ENCODE results near the gene OTUD5.
A peak's percentile ranks its signal among the peaks of the same experiment; 100 is the strongest.

The OTUD5 gene

DNA sequence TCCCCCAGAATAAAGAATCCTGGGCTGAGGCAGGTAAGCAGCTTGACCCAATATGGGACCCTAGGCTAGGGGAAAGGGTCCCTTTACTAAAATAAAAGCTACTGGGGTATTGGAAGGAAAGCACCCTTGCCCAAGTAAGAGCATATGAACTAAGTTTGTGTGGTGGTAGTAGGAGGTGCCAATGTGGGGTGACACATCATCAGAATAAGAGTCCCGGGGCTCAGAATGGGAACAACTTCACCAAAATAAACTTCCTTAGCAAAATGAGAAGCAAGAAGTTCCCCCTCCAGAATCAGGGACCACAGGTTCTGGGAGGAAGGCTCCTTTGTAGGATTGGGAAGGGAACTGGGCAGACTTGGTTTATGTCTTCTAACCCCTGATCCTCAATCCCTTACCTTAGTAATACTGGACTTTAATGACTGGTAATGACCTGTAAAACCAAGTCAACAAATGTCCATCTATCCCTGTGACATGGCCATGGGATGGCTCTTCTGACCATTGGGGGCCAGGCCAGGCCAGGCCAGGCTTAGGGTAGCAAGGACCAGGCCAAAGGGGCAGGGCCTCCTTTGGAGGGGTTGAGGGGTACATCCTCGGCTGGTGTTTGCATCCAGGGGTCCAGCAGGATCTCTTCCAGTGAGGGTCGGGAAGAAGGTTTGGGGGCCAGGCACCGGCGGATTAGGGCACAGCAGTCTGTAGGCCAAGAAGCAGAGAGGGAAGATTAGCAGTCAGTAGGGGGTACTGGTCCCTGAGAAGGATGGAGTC is 43.6 kb downstream of the OTUD5 start:
- DNase-seq: no peak

DNA sequence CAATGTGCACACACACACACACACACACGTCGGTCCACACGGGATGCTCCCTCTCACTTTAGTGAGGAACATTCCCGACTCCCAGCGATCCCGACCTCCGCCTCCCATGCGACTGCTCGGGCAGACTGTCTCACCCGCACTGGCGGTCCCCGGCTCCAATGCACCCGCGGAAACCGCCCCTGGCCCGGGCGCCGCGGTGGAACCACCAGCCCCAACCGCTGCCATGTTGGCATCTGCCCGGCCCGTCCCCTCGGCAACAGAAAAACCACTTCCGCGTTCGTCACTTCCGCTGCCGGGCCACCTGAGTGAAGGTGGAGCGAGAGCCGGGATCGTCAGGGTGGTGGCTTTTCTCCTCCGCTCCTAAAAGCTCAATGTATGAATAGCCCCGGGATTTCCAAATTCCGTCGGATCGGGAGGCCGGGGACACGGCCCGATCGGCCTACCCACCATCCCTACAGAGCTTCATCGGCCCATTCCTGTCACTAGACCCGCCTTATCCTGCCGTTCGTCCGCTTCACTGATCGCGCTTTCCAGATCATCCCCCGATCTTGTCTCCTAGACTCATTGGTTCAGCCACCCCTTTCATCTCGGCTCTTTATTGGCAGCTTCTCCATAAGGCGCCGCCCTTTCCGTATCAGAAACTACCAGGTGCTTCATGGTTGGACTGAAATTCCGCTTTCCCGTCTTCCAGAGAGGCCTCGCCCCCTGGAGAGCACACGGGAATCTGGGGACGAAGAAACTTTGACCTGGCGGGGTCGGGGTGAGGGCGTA is 45.8 kb downstream of the OTUD5 start, which contains the start of gene SLC35A2:
Gene SLC35A2, minus strand, starts transcription at position 235 of the 771 bp plus-strand sequence. Its CDS starts 10 bp downstream, at position 225.
- DNase-seq: peak in 55 of 56 donors; percentile 7 to 90 (median 63)

DNA sequence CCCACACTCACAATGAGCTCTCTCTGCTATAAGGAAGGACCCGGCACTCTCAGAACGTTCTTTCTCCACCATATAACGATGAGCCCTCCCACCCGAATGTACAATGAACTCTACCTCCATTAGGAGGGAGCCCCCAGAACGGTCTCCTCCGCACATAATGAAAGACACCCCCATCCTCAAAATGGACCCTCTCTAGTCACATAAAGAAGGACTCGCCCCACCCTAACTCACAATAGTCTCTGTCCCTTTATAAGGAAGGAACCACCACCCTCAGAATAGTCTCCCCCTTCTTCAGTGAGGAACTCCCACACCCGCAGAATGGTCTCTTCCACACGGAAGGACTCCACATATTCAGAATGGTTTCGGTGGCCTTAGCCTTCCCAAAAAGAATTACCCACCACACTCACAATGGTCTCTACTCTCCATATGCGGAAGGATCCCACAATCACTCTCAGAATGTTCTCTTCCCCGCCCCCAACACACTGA is 46.4 kb downstream of the OTUD5 start:
- no peak for DNase-seq

DNA sequence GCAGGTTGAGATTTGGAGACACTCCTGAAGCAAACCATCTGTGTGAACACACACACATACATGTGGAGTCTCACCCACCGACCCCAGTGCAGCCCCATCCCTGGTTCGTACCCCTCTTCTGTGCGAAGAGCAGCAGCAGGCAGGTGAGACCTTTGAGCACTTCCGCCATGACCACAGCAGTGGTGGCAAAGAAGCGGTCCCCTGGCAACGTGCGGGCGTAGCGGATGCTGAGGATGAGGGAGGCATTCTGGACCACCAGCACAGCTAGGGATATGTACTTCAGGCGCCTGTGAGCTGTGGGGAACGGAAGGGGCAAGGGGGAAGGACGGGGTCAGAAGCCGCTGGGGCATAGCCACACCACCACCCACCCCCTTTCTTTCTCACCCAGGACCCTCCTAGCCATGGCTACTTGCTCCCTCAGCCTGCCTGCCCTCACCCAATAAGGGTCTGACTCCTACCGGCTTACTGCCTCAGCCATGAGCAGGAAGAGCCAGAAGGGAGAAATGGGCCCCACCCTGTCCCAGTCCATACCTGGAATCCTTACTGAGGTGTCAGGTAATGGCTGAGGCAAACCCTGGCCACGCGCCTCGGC is 47.6 kb downstream of the OTUD5 start:
- no peak for DNase-seq

DNA sequence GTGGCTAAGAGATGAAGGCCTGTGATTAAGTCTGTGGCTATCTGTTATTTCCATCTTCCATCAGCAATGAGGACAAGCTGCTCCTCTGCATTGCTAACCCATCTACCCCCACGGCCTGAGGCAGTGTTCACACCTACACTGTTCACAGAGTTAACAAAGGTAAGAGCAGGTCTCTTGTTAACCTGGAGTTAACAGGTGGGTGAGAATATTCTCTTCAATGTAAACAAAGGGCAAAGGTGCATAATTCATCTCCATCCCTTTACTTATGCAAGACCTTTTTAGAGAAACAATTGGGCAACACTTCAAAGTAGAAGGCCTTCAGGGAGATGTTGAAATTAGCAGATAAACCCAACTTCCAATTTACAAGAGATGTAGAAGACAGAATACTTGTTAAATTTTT is 48.8 kb downstream of the OTUD5 start:
- no peak for DNase-seq

DNA sequence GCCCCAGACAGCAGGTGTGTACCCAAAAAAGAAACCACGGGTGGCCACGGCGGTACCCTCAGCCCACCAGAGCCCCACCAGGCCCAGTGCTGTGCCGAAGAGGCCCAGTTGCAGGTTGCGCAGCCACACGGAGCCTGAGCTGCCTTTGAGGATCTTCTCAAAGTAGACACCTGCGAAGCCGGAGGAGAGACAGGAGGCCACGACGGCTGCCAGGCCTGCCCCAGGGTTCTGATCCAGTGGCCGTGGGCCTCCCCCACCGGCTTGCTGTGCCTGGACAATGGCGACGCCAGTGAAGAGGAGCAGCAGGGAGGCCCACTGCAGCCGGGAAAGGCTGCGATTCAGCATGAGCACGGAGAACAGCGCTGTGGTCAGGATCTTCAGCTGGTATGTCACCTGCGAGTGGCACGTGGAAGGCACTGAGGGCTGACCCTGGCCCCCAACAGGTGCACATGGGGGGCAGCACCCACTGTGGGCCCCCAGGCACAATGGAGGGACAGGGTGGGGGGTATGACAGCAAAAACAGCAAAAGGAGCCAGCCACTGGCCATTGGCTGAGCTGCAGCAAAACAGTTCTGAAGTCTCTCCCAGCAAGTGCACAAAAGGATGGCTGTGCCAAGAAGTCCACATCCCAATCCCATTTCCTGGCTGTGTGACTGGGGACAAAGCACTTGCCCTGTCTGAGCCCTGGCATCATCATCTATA is 52.2 kb downstream of the OTUD5 start:
- no peak for DNase-seq

DNA sequence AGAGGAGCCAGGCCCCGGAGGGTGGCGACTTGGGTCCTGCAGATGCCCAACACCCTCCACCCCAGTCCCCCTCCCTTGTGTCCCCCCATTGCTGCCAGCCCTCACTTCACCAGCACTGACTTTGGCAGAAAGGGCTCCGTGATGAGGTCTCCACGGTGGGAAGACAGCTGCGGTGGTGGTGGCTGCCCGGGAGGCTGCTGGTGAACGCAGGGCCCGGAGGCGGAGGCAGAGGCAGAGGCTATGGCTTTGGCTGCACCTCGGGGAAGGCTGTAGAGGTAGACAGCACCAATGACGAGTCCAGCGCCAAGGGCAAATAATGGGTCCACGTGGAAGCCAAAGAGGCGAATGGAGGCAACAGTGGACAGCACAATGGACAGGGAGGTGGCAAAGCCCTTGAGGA is 52.8 kb downstream of the OTUD5 start:
- no peak for DNase-seq

DNA sequence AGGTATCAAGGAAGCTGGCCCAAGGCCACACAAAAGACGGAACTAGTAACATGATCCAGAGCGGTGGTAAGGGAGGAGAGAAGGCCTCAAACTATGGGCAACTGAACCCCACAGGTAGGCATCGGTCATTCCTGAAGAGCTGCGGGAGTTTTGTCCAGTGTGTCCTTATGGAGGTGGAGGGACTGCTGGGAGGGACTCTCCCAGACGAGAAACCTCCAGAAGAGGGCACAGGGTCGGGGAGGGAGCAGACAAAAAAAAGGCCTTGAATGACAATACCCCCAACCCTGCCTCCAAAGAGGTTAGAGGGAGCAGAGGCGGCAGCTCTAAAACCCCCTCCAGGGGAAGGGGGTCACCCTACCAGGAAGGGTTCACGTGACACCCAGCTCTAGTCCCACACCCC is 53.2 kb downstream of the OTUD5 start:
- no peak for DNase-seq

DNA sequence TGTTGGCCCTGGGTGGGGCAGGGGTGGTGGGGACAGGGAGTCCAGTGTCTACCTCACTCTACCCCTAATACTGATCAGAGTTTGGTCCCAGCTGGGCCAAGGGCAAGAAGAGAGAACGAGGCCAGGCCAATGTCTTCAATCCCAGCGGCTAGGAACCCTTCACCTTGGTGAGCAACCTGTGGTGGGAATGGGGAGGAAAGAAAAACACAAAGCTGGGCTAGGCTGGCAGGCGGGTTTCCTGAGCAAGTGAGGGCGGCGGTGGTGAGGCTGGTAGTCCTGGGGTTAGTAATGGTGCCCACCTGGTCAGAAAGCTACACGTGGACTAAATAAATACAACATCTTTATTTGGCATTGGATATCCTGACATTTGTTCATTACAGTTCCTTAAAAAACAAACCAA is 54.1 kb downstream of the OTUD5 start:
- no peak for DNase-seq

DNA sequence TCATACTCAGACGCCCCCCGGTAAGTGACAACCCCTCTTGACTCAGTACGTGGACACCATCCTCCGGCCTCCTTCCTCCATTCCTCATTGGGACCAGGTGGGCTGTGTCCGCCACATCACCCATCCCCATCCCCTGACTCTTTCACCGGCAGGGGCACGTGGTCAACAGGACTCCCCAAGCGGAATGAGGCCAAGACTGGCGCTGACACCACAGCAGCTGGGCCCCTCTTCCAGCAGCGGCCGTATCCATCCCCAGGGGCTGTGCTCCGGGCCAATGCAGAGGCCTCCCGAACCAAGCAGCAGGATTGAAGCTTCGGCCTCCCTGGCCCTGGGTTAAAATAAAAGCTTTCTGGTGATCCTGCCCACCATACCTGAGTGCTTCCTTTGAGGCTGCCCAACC is 54.6 kb downstream of the OTUD5 start:
- no peak for DNase-seq

DNA sequence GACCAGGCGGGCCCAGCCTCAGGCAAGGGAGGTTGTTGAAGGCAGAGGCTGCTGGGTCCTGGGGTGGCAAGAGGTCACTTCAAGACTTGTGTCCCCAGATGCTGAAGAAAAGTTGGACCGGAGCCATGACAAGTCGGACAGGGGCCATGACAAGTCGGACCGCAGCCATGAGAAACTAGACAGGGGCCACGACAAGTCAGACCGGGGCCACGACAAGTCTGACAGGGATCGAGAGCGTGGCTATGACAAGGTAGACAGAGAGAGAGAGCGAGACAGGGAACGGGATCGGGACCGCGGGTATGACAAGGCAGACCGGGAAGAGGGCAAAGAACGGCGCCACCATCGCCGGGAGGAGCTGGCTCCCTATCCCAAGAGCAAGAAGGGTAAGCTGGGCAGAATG is 55.3 kb downstream of the OTUD5 start:
- no peak for DNase-seq

DNA sequence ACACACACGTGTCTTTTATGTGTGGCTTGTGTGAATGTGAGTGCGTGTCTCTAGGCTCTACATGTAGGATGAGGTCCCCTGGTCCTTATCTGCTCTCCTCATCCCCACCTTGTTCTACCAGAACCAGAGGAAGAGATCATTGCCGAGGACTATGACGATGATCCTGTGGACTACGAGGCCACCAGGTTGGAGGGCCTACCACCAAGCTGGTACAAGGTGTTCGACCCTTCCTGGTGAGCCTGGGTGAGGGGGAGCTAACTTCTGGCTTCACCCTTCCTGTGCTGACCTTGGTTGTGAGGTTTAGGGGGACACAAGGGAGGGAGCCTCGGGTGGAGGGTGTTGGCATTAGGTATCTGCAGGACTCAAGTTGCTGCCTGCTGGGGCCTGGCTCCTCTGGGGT is 56.3 kb downstream of the OTUD5 start:
- no peak for DNase-seq

DNA sequence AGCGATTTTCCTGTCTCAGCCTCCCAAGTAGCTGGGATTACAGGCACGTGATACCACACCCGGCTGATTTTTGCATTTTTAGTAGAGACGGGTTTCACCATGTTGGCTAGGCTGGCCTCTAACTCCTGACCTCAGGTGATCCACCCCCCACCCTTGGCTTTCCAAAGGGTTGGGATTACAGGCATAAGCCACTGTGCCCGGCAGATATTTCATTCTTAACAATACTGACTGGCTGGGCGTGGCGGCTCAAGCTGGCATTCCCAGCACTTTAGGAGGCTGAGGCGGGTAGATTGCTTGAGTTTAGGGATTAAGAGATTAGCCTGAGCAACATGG is 58.4 kb downstream of the OTUD5 start:
- no peak for DNase-seq

DNA sequence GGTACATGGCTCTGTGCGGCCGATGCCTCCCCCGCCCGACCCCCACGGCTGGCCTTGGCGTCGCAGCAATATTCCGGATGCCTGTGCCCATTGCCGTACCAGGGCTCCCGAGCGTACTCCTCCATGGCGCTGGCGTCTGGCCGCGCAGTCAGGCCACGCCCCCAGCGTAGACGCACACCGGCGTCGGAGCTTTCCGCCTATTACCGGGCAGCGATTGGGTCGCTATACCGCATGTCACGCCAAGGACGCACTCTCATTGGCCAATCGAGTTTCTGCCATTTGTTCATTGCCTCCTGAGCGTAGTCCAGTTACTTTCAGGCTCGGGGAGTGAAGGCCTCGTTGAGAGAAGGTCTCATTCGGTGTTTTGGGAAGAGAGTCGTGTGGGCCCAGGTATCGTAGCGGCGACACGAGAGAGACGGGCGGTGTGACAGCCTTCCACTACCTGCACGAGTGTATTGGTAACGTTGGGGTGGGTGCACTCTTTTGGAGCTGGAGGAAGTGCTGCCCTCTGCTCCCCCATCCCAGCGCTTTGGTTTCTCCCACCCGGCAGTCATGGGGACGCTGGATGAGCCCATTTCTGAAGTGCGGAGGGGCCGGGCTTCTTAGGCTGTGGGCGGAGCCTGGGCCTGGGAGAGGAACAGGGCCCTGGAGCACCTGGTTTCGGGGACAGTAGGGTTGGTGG is 59.6 kb downstream of the OTUD5 start, which contains the start of the genes PQBP1 and TIMM17B:
Gene PQBP1, plus strand, starts transcription at position 306 of the 682 bp plus-strand sequence. CDS start 580 bp downstream, outside the sequence.
Gene TIMM17B, minus strand, starts transcription at position 144 of the 682 bp plus-strand sequence. Its CDS starts 19 bp downstream, at position 125.
- DNase-seq: peak; percentile 27 to 94 (median 86)

DNA sequence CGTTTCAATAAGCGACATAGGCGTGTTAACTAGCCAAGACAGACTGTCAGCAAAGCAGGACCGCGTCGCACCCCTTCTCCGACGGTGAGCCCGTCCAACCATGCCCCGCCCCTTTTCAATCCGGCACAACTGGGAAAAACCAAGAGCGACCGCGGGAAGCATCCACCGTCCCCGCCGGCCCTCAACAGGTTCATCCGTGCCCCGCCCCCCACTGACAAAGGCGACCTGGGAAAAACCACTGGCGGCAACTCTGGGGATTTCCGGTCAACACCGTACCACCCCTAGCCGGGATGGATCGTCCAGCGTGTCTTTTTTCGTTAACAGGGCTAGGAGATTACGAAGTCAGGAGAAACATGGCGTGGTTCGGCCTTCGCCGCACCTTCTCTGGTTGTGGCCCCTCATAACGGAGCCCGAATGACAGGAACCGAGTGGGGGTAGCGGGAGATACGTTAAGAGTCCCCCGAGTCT is 60.2 kb downstream of the OTUD5 start:
- DNase-seq: peak in 49 of 56 donors; percentile 12 to 81 (median 55)

DNA sequence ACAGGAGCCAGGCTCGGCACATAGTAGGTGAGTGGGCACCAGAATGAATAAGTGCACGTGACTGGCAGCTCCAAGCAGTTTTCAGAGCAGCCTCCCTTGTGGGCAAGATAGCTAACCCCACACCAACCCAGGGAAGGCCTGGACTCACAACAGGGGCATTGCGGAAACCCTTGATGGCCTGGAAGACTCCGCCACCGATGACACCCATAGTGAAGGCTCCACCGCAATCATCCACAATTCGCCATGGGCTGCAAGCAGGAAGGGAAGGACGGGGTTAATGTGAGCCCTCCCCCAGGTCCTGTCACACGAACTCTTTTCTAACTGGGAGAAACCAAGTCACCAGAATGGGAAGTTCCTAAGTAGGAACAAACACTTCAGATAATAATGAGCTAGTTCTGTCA is 60.8 kb downstream of the OTUD5 start:
- DNase-seq: peak in 10 of 56 donors; percentile 1 to 45 (median 10)

DNA sequence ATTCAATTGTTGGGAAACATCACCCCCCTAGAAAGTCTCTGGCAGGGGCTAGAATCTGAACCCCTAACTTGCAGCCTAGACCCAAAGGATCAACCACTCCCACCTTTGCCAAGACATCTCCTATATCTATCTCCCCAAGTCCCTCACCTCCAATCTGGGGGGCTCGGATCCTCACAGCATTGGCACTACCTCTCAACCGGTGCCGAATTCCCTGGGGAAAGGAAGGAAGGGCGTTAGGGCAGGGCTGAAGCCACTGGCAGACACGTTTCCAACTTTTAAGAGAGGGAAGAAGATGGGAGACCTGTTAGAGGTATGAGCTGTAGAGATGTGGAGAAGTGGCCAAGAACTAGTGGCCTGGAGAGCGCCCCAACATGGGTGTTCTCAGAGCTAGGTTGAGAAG is 62.5 kb downstream of the OTUD5 start:
- DNase-seq: no peak

DNA sequence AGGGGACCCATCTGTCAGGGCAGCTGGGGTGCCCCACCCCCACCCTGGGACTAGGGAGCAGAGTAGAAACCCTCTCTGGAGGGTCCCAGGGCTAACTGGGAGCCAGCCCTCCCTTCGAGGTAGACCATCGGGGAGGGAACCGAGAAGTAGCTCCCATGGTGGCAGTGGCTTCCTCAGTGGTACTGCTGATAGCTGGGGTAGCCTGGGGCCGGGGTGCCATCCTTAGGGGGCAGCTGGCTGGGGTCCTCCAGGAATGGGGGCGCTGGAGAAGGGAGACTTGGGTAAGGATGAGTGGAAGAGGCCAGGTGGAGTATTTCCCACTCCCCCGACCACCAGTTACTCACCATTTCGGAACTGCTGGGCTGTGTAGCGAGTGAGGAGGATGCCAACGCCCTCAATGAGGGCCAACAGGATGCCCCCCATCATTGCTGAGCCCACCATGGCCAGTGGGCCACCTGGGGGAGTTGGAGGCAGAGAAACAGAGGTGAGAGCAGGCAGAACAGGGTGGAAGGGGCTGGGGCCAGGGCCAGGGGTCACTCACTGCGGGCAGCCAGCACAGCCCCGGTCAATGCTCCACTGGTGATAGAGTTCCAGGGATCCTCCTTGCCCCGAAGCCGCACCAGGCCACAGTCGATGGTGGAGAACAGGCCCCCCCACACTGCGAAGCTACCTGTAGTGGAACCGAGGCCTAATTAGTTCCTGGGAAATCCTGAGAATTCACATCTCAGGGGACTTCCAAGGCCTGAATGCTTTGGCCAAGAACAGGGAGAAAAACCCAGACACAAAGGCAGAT is 63.7 kb downstream of the OTUD5 start:
- DNase-seq: no peak

DNA sequence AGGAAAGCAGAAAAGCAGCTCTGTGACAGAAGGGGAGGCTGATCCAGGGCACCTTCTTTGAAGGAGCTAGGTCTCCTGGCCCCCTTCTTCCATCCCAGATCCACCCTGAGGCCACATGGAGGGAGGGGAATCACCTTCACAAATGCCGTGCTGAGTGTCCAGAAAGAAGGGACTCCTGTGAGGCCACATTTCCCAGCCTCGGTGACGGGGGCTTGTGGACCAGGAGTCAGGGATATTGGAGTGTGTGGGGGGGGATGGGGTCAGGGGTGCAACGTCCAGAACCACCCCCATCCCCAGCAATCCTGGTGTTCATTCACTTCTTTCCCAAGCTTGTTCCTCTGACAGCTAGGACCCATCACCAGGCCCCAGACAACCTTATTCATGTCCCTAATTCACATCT is 64.5 kb downstream of the OTUD5 start:
- no peak for DNase-seq
